GM18508 (cell line): Measurements from ENCODE around the gene PVRIG.
"Not testable (repeated sequence)": the region's sequence is repeated elsewhere in the genome, so short reads cannot be mapped to it uniquely, and the experiment has no call there.

Source experiments
- ATAC-seq: cut with Tn5 transposase; IDR thresholded peaks from one replicate; pipeline ENCODE4 v1.9.1; 2021; ENCODE audit warnings: moderate number of reproducible peaks; ENCODE audit not compliant: insufficient read depth, unreplicated experiment

Gene PVRIG

DNA sequence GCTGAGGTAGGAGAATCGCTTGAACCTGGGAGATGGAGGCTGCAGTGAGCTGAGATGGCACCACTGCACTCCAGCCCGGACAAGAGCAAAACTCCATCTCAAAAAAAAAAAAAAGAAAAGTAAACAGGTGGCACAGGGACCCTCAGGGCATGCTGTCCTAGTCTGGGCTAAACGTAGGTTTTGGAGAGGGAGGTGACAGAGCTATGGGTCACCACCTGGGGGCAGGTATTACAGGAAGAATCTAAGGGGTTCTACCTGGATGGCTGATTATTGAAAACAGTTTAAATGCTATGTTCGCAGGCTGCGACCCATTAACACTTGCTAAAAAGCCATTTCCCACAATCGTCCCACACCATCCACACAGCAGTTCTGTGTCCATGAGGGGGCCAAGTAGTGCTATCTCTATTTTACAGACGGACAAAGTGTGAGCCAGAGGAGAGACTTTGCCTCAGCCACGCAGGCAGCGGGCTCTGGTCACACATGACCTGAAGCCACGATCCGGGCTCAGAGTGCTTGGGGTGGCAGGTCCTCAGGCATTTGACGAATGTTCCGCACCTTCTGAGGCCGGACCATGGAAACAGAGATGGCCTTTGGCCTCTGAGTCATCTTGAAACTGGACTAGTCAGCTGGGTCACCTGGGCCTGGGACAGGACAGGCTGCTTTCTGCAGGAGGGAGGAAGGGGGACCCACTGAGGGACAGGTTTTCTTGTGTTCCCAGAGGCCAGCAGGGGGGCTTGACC, 49.7 kb downstream of the PVRIG start:
- not testable (repeated sequence) for ATAC-seq

DNA sequence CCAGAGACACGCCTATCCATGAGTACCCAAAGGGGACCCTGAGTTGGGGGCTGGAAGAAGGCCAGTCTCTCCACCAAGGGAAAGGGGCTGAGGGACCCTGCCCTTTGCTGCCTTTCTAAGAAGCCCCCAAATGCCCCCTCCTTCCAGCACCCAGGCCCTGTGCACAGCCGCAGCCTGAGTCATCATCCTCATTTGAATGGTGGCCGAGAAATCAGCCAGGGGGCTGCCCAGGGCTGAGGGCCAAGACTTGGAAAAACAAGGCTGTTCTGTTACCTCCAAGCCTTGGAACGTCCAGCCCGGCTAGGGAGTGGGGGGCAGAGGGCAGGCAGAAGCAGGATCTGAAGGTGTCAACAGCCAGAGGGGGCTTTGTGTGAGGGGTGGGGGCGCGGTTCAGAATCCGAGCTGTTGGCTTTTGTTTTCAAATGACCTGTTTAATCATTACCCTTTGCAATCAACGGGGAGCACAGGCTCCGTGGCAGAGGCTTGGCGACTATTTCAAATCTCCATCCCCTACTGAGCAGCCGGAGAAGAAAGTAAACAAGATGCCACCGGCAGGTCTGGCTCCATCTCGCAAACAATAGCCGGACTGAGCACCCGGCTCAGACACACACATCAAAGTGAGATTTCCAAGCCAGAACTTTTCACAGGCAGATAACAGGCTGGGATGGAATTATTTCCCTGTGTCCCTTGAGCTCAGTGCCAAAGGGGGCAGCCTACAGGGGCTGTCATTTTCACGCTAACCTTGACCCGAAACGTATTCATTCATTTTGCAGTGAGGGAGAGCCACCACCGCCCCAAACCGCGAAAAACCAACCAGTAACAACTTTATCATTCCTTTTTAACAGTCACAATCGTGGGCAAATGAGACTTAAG, 50.5 kb downstream of the PVRIG start:
- not testable (repeated sequence) for ATAC-seq
